GM19035 (cell line): ENCODE data around the gene IRF2BP2.

ENCODE experiments used
- ATAC-seq: cut with Tn5 transposase; IDR thresholded peaks from one replicate; pipeline ENCODE4 v1.9.1; 2021; ENCODE audit not compliant: unreplicated experiment

Gene IRF2BP2

GRCh38 chr1:234559902-234560676 lies 49.9 kb downstream of the IRF2BP2 start:
- ATAC-seq: no peak

DNA sequence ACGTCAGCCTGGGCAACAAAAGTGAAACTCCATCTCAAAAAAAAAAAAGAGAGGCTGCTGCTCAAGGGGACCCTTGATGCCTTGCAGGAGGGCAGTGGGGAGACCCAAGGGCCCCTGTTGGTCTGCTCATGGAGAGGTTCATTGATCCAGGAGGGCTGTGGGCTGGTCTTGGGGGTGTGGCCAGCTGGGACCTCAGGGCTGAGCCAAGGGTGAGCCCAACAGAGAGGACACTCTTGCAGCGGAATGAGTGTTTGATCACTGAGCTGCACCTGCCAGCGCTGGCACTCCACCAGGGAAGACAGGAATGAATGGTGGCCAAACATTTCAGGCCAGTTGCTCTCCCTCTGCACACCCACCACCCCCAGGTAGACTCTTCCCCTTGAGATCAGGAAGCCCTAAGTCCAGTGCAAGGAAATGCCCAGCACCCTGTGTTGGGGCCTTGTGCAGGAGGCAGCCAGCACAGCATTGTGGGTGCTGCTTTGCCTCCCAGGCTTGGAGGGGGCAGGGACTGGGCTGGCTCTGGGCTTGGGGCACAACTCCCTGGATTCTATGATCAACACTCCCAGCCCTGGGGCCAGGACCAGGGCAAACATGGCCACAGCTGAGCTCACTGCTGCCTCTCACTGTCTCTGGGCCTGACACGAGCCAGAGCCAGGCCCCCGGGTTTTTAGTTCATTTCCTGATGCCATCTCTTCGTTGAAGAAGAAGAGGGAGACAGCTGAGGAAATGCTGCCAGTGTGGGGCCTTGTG lies 50.7 kb downstream of the IRF2BP2 start:
- no peak for ATAC-seq

DNA sequence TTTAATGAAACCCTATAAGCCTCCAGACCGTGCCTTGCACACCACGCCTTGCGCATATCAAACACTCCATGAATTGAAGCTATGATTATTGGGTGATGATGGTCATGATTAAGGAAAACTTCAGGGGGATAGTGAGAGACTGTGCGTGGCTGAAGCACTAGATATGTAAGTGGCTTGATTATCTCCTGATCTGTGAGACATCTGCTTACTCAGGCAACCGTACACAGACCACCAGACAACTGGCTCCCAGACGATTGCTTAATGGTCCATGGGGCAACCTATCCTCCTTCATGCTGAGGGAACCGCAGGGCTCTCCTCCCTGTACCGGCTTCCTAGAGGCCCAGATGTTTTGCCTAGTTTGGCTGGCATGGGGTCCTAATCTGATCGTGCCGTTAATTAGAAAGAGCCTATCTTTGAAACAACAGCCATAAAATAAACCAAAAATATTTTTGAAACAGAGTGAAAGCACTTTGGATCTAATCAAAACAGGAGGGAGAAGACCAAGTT lies 51.6 kb downstream of the IRF2BP2 start:
- no peak for ATAC-seq

DNA sequence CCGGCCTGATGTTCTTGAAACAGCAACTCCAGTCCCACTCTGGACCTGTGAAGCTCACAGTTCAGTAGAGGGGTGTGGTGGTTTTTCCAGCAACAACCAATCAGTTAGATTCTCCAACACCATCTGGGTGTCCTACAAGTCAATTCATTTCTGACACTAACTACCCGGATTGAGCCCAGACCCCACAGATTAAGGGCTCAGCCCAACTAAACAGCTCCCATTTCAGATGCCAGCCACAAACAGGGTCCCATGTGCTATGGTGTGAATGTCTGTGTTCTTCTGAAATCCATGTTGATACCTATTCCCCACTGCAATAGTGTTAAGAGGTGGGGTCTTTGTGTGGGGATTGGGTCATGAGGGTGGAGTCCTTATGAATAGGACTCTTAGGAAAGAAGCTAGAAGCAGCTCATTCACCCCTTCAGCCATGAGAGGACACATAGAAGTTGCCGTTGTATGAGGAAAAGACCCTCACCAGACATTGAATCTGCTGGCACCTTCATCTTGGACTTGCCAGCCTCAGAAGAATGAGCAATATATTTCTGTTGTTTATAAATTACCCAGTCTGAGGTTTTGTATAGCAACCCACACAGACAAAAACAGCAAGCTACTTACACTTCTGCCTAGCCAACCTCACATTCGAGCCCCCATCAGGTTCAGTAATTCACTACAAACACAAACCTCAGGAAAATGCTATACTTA lies 53.6 kb downstream of the IRF2BP2 start:
- ATAC-seq: no peak

- no peak for ATAC-seq
Observed at GRCh38 chr1:234555390-234556024, 54.5 kb downstream of the IRF2BP2 start.

DNA sequence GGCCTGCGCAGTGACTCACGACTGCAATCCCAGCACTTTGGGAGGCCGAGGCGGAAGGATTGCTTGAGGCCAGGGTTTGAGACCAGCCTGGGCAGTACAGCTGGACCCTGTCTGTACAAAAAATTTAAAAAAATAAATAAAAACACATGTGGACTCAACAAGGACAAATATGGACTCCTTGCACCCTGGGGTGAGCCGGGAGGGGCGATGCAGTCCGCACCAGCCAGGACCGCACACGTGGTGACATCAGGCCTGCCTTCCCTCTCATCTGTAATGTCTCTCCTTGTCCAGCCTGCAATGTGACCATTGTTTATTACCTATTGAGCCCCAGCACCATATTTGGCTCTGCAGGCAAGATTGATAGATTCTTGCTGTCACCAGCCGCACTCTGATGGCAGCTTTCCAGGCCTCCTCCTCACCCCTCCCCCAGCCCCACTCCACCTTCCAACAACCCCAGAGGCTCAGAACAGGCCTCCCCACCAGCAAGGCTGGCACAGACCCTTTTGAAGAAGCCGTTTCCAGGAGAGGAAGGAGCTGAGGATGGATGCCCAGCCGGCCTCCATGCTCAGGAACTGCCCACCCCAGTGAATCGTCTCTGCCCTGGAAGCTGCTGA lies 55.2 kb downstream of the IRF2BP2 start:
- no peak for ATAC-seq
